Esophagus mucosa (tissue), 1 donor: ENCODE measurements around the gene LIG4. TPM values are rescaled to one million over a fixed set of nuclear protein-coding genes. Genes with fewer than 3 reads are reported as not detected.

ENCODE experiments used
- ATAC-seq: fragments of 200-7000 bp; cut with Tn5 transposase; one replicate; pipeline ENCODE4 v1.9.1; 2020
- total RNA-seq: library from RNA; stranded (reverse); gene quantifications from one replicate; pipeline ENCODE4 v1.2.4, GENCODE V29; 2023
- donor health status: DM: yes; HTN: yes; CAD: no.

The LIG4 gene
- total RNA-seq, 1 donor from 2014 or later = 4.6 TPM

- ATAC-seq = no peak
These were observed 21.5 kb downstream of the LIG4 start for GRCh38 chr13:108193806-108194205.

- no peak for ATAC-seq
These were observed 24.4 kb downstream of the LIG4 start for GRCh38 chr13:108190897-108191296.

DNA sequence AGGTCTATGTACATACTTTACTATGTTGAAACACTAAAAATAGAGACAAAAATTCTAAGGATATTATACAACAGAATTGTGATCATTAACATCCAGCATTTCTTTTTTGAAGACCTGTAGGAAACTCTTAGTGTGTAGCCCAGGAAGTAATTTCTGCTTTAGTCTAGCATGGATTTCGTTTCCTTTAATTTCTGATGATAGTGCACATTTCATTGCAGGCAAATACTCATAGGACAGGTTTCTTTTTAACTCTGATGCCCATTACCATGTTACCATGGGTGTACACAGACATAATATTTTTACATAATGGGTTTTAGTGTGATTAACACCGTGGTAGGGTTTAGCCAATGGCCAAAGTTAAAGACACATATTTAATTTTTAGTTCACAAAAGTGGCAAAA, 27.1 kb downstream of the LIG4 start:
- ATAC-seq = no peak

GRCh38 chr13:108185223-108185622, 30.1 kb downstream of the LIG4 start:
- no peak for ATAC-seq

DNA sequence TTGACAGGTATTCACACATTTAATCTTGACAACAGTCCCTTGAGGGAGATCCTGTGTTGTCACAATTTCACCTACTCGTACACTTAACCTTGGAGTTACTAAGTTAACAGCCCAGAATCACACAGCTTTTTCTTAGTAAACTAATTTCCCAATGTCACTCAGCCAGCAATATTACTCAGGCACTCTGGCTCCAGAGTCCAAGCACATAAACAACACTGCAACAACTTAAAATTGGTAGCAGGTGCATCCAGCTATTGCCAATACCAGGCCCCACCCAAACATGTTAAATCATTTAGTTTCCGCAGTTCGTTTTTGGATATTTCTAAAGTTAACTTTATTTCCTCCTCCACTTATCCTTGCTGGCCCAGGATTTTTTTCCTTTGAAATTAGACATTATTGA, 32.7 kb downstream of the LIG4 start:
- ATAC-seq = no peak

- no peak for ATAC-seq
These were observed 37.3 kb downstream of the LIG4 start for GRCh38 chr13:108178078-108178477.

DNA sequence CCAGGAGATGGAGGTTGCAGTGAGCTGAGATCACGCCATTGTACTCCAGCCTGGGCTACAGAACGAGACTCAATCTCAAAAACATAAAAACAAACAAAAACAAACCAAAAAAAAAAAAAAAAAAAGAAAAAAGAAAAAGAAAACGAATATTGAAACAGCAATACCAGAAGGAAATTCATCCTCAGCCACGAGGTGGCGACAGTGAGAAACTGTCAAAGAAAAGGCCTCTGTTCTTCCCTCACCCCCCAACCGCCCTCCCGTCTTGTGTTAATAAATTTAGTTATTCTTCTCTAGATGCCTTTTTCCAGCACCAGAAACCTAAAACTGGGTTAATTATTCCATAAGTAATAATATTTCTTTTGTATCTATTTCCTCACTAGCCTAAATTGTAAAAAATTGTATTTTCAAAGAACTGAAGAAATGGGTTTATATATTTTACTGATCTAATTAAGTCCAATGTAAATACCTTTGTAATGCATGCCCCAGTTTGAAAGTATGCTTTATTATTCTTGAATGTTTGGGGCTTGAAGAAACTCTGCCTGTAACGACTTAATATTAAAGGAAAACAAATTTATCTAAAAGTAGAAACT, 38.6 kb downstream of the LIG4 start:
- no peak for ATAC-seq

GRCh38 chr13:108168929-108169328, 46.4 kb downstream of the LIG4 start:
- ATAC-seq = no peak

- no peak for ATAC-seq
These were observed 49.3 kb downstream of the LIG4 start for GRCh38 chr13:108166078-108166477.

- ATAC-seq = no peak
These were observed 56.6 kb downstream of the LIG4 start for GRCh38 chr13:108158746-108159145.

Other genes with a start within 250 kb of the LIG4 start
- 3.1 TPM for gene ABHD13, start 2.9 kb upstream of the LIG4 start, total RNA-seq
- 2.0 TPM for gene TNFSF13B, start 54.2 kb upstream of the LIG4 start, total RNA-seq